Liver (tissue), 9 donors: ENCODE data around the gene CLEC18A. TPM values are rescaled to one million over a fixed set of nuclear protein-coding genes. Genes with fewer than 3 reads are reported as not detected.

Experiments
- DNase-seq: peaks from one replicate; pipeline ENCODE4 v3.0.0-alpha.2; 2017; ENCODE audit warnings: low spot score
- H3K27ac ChIP-seq, 2 donors: one replicate each; pipeline ENCODE4 v1.7.0; 2013; ENCODE audit warnings: inconsistent platforms in 2 of 2, low read length in 2 of 2, control low read depth in 1 of 2, low read depth in 1 of 2, mild to moderate bottlenecking in 1 of 2
- H3K27me3 ChIP-seq, 4 donors: one replicate each; pipeline versions ENCODE4 v1.6.1 to v1.7.0; 2013; ENCODE audit warnings: low read length in 3 of 4, inconsistent platforms in 1 of 4, mild to moderate bottlenecking in 1 of 4, moderate library complexity in 1 of 4; ENCODE audit not compliant: control insufficient read depth in 4 of 4, insufficient read depth in 4 of 4
- H3K36me3 ChIP-seq, 4 donors: one replicate each; pipeline versions ENCODE4 v1.6.1 to v1.7.0; 2013; ENCODE audit warnings: low read length in 3 of 4, mild to moderate bottlenecking in 3 of 4, low read depth in 1 of 4, moderate library complexity in 1 of 4; ENCODE audit not compliant: control insufficient read depth in 4 of 4, insufficient read depth in 3 of 4
- H3K4me1 ChIP-seq, 4 donors: one replicate each; pipeline versions ENCODE4 v1.6.1 to v1.7.0; 2013; ENCODE audit warnings: low read length in 3 of 4, mild to moderate bottlenecking in 3 of 4, moderate library complexity in 1 of 4; ENCODE audit not compliant: control insufficient read depth in 4 of 4, insufficient read depth in 4 of 4
- H3K4me3 ChIP-seq, 3 donors: one replicate each; pipeline versions ENCODE4 v1.6.1 to v1.7.0; 2013; ENCODE audit warnings: low read length in 3 of 3, control low read depth in 1 of 3, low read depth in 1 of 3, mild to moderate bottlenecking in 1 of 3
- H3K9ac ChIP-seq, 2 donors: one replicate each; pipeline ENCODE4 v1.7.0; 2013; ENCODE audit warnings: low read length in 2 of 2, mild to moderate bottlenecking in 2 of 2, moderate library complexity in 2 of 2, control low read depth in 1 of 2, low read depth in 1 of 2
- H3K9me3 ChIP-seq, 4 donors: one replicate each; pipeline versions ENCODE4 v1.6.1 to v1.7.0; 2013; ENCODE audit warnings: low read length in 3 of 4; ENCODE audit not compliant: control insufficient read depth in 4 of 4
- CTCF ChIP-seq: fragments of 150-350 bp; IDR thresholded peaks from 2 replicates; pipeline ENCODE4 v1.5.1; 2017; ENCODE audit warnings: improper control_type of control experiment, low read depth, low read length; ENCODE audit not compliant: missing input control
- EGR1 ChIP-seq, 2 donors: IDR thresholded peaks; 2 replicates each; pipeline ENCODE4 v1.6.1; 2016 to 2018; ENCODE audit warnings: antibody characterized with exemption in 2 of 2, low read depth in 2 of 2
- FOXA1 ChIP-seq: IDR thresholded peaks from 2 replicates; pipeline ENCODE4 v1.6.1; 2016; ENCODE audit warnings: antibody characterized with exemption
- FOXA2 ChIP-seq: IDR thresholded peaks from 2 replicates; pipeline ENCODE4 v1.6.1; 2016; ENCODE audit warnings: antibody characterized with exemption
- GABPA ChIP-seq, 2 donors: IDR thresholded peaks in 1 of 2; conservative IDR thresholded peaks in 1 of 2; 2 replicates each; pipeline ENCODE4 v1.6.1; 2016; ENCODE audit warnings: antibody characterized with exemption in 2 of 2, mild to moderate bottlenecking in 1 of 2, moderate library complexity in 1 of 2
- HNF4A ChIP-seq, 2 donors: conservative IDR thresholded peaks; 2 replicates each; pipeline ENCODE4 v1.6.1; 2016; ENCODE audit warnings: antibody characterized with exemption in 2 of 2, mild to moderate bottlenecking in 2 of 2
- HNF4G ChIP-seq: IDR thresholded peaks from 2 replicates; pipeline ENCODE4 v1.6.1; 2016; ENCODE audit warnings: antibody characterized with exemption
- MAX ChIP-seq: IDR thresholded peaks from 2 replicates; pipeline ENCODE4 v1.6.1; 2016; ENCODE audit warnings: antibody characterized with exemption
- NR2F2 ChIP-seq: IDR thresholded peaks from 2 replicates; pipeline ENCODE4 v1.6.1; 2016; ENCODE audit warnings: antibody characterized with exemption
- SP1 ChIP-seq: IDR thresholded peaks from 2 replicates; pipeline ENCODE4 v1.6.1; 2018; ENCODE audit warnings: antibody characterized with exemption, mild to moderate bottlenecking
- TAF1 ChIP-seq: conservative IDR thresholded peaks from 2 replicates; pipeline ENCODE4 v1.6.1; 2016; ENCODE audit warnings: antibody characterized with exemption, mild to moderate bottlenecking
- YY1 ChIP-seq: IDR thresholded peaks from 2 replicates; pipeline ENCODE4 v1.6.1; 2016; ENCODE audit warnings: antibody characterized with exemption, mild to moderate bottlenecking
- ZBTB33 ChIP-seq: IDR thresholded peaks from 2 replicates; pipeline ENCODE4 v1.6.1; 2016; ENCODE audit warnings: antibody characterized with exemption
- WGBS: extraction: QIAGEN DNeasy Blood & Tissue Kit; methylation state at CpG from one replicate; pipeline ENCODE4 v1.1.7; 2013; 5-methylcytosine and 5-hydroxymethylcytosine counted together
- polyA plus RNA-seq, 2 donors: library from polyadenylated mRNA; stranded (reverse) in 1 of 2; unstranded in 1 of 2; fragments of 200-250 nt in 1 of 2; fragments of >200 nt in 1 of 2; fragmentation: Nextera tagmentation in 1 of 2; extraction: Ambion mirVana in 1 of 2; gene quantifications; one replicate each; pipeline versions ENCODE4 v1.2.1 to v1.2.3, GENCODE V29; 2013 to 2015
- total RNA-seq, 2 donors: library from RNA; depleted of rRNA; stranded (reverse); fragments of >200 nt; gene quantifications; one replicate each; pipeline ENCODE4 v1.2.3, GENCODE V29; 2014
- TF ChIP-seq, protein P1 (sequence below): IDR thresholded peaks from 2 replicates; pipeline ENCODE4 v1.6.1; 2016; ENCODE audit warnings: antibody characterized with exemption
- donor health status: healthy.
- donor health status: healthy.
- donor health status: healthy.
- donor health status: healthy.
- donor health status: healthy.

CLEC18A gene
- total and polyA plus RNA-seq, 4 donors: 0.05 to 1.0 (median 0.24) TPM

GRCh38 chr16:69918241-69918640, 32.9 kb upstream of the CLEC18A start:
- Histone ChIP-seq H3K4me1 (no peaks in the 10 kb centered on the region), H3K9ac (no peak overlapping the region), H3K9me3 (no peaks in the 10 kb centered on the region), H3K27ac (no peak overlapping the region), H3K27me3 (no peaks in the 10 kb centered on the region), H3K4me3 (no peak overlapping the region), H3K36me3 (peaks cover 0 to 2% (median under 1%) of the 10 kb centered on the region in 4 donors)
- WGBS: 95% methylated on average over 1 of the region's 1 CpG
- TF ChIP-seq ZBTB33: no peak
- TF ChIP-seq, protein P1, sequence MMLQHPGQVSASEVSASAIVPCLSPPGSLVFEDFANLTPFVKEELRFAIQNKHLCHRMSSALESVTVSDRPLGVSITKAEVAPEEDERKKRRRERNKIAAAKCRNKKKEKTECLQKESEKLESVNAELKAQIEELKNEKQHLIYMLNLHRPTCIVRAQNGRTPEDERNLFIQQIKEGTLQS: no peak
- no peak for TF ChIP-seq FOXA1
- no peak for TF ChIP-seq SP1
- TF ChIP-seq EGR1 (IDR thresholded peaks at IDR 0.05; ENCODE audit: low read depth in 2 of 2): no peak
- no peak for TF ChIP-seq FOXA2
- TF ChIP-seq HNF4G: no peak
- TF ChIP-seq MAX: no peak
- no peak for TF ChIP-seq YY1
- DNase-seq: no peak

GRCh38 chr16:69921127-69921526, 30.0 kb upstream of the CLEC18A start:
- Histone ChIP-seq H3K4me3 (no peak overlapping the region), H3K36me3 (peaks cover 0 to 4% (median 2%) of the 10 kb centered on the region in 4 donors), H3K9ac (no peak overlapping the region), H3K4me1 (no peaks in the 10 kb centered on the region), H3K27me3 (no peaks in the 10 kb centered on the region), H3K9me3 (no peaks in the 10 kb centered on the region), H3K27ac (no peak overlapping the region)
- no peak for DNase-seq
- 87% methylated on average over 2 of the region's 2 CpGs for WGBS
- no peak for TF ChIP-seq CTCF
- TF ChIP-seq HNF4A (conservative IDR thresholded peaks at IDR 0.05): no peak
- no peak for TF ChIP-seq FOXA2
- TF ChIP-seq YY1: no peak
- no peak for TF ChIP-seq ZBTB33

- Histone ChIP-seq H3K27ac (no peak overlapping the region), H3K9me3 (no peaks in the 10 kb centered on the region), H3K27me3 (no peaks in the 10 kb centered on the region), H3K9ac (no peak overlapping the region), H3K4me3 (no peak overlapping the region), H3K36me3 (peaks cover 0 to 10% (median 2%) of the 10 kb centered on the region in 4 donors), H3K4me1 (no peaks in the 10 kb centered on the region)
- TF ChIP-seq GABPA (IDR thresholded peaks at IDR 0.05 in 1 of 2, conservative IDR thresholded peaks at IDR 0.05 in 1 of 2) (no peak), SP1 (no peak), NR2F2 (peak; percentile 50), TAF1 (no peak), HNF4A (conservative IDR thresholded peaks at IDR 0.05) (no peak)
- no peak for DNase-seq
- 93% methylated on average over 6 of the region's 6 CpGs for WGBS
Observed at GRCh38 chr16:69922200-69922599, 28.9 kb upstream of the CLEC18A start.
